Ishikawa (cell line): Measurements from ENCODE around the gene DBF4B.

Source experiments
- CEBPB ChIP-seq: IDR thresholded peaks from 2 replicates; pipeline ENCODE4 v1.6.1; 2012
- CREB1 ChIP-seq: IDR thresholded peaks from 2 replicates; pipeline ENCODE4 v1.6.1; 2012; ENCODE audit warnings: low read depth
- EGR1 ChIP-seq: IDR thresholded peaks from 2 replicates; pipeline ENCODE4 v1.6.1; 2012
- EP300 ChIP-seq: IDR thresholded peaks from 2 replicates; pipeline ENCODE4 v1.6.1; 2012; ENCODE audit warnings: borderline replicate concordance
- FOXM1 ChIP-seq: IDR thresholded peaks from 2 replicates; pipeline ENCODE4 v1.6.1; 2012; ENCODE audit warnings: low read depth, borderline replicate concordance
- NFIC ChIP-seq: IDR thresholded peaks from 2 replicates; pipeline ENCODE4 v1.6.1; 2012
- RAD21 ChIP-seq: IDR thresholded peaks from 2 replicates; pipeline ENCODE4 v1.6.1; 2012; ENCODE audit warnings: low read depth
- TAF1 ChIP-seq: IDR thresholded peaks from 2 replicates; pipeline ENCODE4 v1.6.1; 2012; ENCODE audit warnings: low read depth, mild to moderate bottlenecking
- TCF12 ChIP-seq: IDR thresholded peaks from 2 replicates; pipeline ENCODE4 v1.6.1; 2012; ENCODE audit warnings: low read depth
- TEAD4 ChIP-seq: IDR thresholded peaks from 2 replicates; pipeline ENCODE4 v1.6.1; 2012
- YY1 ChIP-seq: IDR thresholded peaks from 2 replicates; pipeline ENCODE4 v1.6.1; 2012; ENCODE audit warnings: low read depth
- ZBTB7A ChIP-seq: IDR thresholded peaks from 2 replicates; pipeline ENCODE4 v1.6.1; 2012; ENCODE audit warnings: low read depth
- TF ChIP-seq, protein P1 (sequence below): IDR thresholded peaks from 2 replicates; pipeline ENCODE4 v1.6.1; 2012
- TF ChIP-seq, protein P2 (sequence below): IDR thresholded peaks from 2 replicates; pipeline ENCODE4 v1.6.1; 2012; ENCODE audit warnings: low read depth, mild to moderate bottlenecking

DNA sequence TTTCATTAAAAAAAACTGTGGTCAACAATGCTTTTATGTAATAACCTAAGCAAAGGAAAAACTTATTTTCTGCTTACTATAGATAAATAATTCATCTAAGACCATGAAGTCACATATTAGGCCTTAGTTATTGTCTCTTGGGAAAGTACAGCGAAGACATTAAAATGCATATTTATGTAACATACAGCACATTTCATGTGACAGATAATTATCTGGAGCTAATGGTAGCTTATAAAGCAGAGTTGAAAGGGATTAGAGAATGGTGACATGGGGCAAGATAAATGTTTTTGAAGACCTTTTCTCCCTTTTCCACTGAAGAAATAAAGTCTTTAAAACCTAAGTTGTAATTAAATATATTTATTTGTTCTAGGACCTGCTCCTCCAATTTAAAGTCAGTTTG lies 42.5 kb upstream of the DBF4B start:
- TF ChIP-seq, protein P1, sequence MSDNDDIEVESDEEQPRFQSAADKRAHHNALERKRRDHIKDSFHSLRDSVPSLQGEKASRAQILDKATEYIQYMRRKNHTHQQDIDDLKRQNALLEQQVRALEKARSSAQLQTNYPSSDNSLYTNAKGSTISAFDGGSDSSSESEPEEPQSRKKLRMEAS, result no peak
- TF ChIP-seq YY1 (no peak), ZBTB7A (no peak), TAF1 (no peak), EP300 (no peak), EGR1 (no peak), CREB1 (no peak), CEBPB (no peak), TCF12 (no peak), TEAD4 (no peak), FOXM1 (no peak), RAD21 (no peak), NFIC (no peak)
- TF ChIP-seq, protein P2, sequence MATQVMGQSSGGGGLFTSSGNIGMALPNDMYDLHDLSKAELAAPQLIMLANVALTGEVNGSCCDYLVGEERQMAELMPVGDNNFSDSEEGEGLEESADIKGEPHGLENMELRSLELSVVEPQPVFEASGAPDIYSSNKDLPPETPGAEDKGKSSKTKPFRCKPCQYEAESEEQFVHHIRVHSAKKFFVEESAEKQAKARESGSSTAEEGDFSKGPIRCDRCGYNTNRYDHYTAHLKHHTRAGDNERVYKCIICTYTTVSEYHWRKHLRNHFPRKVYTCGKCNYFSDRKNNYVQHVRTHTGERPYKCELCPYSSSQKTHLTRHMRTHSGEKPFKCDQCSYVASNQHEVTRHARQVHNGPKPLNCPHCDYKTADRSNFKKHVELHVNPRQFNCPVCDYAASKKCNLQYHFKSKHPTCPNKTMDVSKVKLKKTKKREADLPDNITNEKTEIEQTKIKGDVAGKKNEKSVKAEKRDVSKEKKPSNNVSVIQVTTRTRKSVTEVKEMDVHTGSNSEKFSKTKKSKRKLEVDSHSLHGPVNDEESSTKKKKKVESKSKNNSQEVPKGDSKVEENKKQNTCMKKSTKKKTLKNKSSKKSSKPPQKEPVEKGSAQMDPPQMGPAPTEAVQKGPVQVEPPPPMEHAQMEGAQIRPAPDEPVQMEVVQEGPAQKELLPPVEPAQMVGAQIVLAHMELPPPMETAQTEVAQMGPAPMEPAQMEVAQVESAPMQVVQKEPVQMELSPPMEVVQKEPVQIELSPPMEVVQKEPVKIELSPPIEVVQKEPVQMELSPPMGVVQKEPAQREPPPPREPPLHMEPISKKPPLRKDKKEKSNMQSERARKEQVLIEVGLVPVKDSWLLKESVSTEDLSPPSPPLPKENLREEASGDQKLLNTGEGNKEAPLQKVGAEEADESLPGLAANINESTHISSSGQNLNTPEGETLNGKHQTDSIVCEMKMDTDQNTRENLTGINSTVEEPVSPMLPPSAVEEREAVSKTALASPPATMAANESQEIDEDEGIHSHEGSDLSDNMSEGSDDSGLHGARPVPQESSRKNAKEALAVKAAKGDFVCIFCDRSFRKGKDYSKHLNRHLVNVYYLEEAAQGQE, result no peak
